Ishikawa (cell line): ENCODE measurements around the gene HCCS.

Source experiments
- CEBPB ChIP-seq: IDR thresholded peaks from 2 replicates; pipeline ENCODE4 v1.6.1; 2012
- CREB1 ChIP-seq: IDR thresholded peaks from 2 replicates; pipeline ENCODE4 v1.6.1; 2012; ENCODE audit warnings: low read depth
- EGR1 ChIP-seq: IDR thresholded peaks from 2 replicates; pipeline ENCODE4 v1.6.1; 2012
- EP300 ChIP-seq: IDR thresholded peaks from 2 replicates; pipeline ENCODE4 v1.6.1; 2012; ENCODE audit warnings: borderline replicate concordance
- FOXM1 ChIP-seq: IDR thresholded peaks from 2 replicates; pipeline ENCODE4 v1.6.1; 2012; ENCODE audit warnings: low read depth, borderline replicate concordance
- MAX ChIP-seq: IDR thresholded peaks from 2 replicates; pipeline ENCODE4 v1.6.1; 2012
- NFIC ChIP-seq: IDR thresholded peaks from 2 replicates; pipeline ENCODE4 v1.6.1; 2012
- RAD21 ChIP-seq: IDR thresholded peaks from 2 replicates; pipeline ENCODE4 v1.6.1; 2012; ENCODE audit warnings: low read depth
- REST ChIP-seq: IDR thresholded peaks from 2 replicates; pipeline ENCODE4 v1.6.1; 2012; ENCODE audit warnings: low read depth, mild to moderate bottlenecking
- TAF1 ChIP-seq: IDR thresholded peaks from 2 replicates; pipeline ENCODE4 v1.6.1; 2012; ENCODE audit warnings: low read depth, mild to moderate bottlenecking
- TCF12 ChIP-seq: IDR thresholded peaks from 2 replicates; pipeline ENCODE4 v1.6.1; 2012; ENCODE audit warnings: low read depth
- TEAD4 ChIP-seq: IDR thresholded peaks from 2 replicates; pipeline ENCODE4 v1.6.1; 2012
- YY1 ChIP-seq: IDR thresholded peaks from 2 replicates; pipeline ENCODE4 v1.6.1; 2012; ENCODE audit warnings: low read depth
- ZBTB7A ChIP-seq: IDR thresholded peaks from 2 replicates; pipeline ENCODE4 v1.6.1; 2012; ENCODE audit warnings: low read depth
- TF ChIP-seq, protein P1 (sequence below): IDR thresholded peaks from 2 replicates; pipeline ENCODE4 v1.6.1; 2012

HCCS gene

GRCh38 chrX:11148401-11148800, 37.3 kb downstream of the HCCS start:
- TF ChIP-seq CREB1: no peak
- TF ChIP-seq RAD21: no peak
- no peak for TF ChIP-seq TCF12
- TF ChIP-seq FOXM1: no peak
- TF ChIP-seq ZBTB7A: no peak
- TF ChIP-seq MAX: no peak
- no peak for TF ChIP-seq NFIC
- no peak for TF ChIP-seq EP300
- no peak for TF ChIP-seq TEAD4
- TF ChIP-seq TAF1: no peak
- TF ChIP-seq CEBPB: no peak
- TF ChIP-seq, protein P1, sequence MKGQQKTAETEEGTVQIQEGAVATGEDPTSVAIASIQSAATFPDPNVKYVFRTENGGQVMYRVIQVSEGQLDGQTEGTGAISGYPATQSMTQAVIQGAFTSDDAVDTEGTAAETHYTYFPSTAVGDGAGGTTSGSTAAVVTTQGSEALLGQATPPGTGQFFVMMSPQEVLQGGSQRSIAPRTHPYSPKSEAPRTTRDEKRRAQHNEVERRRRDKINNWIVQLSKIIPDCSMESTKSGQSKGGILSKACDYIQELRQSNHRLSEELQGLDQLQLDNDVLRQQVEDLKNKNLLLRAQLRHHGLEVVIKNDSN: no peak
- TF ChIP-seq EGR1: no peak
- TF ChIP-seq YY1: no peak

DNA sequence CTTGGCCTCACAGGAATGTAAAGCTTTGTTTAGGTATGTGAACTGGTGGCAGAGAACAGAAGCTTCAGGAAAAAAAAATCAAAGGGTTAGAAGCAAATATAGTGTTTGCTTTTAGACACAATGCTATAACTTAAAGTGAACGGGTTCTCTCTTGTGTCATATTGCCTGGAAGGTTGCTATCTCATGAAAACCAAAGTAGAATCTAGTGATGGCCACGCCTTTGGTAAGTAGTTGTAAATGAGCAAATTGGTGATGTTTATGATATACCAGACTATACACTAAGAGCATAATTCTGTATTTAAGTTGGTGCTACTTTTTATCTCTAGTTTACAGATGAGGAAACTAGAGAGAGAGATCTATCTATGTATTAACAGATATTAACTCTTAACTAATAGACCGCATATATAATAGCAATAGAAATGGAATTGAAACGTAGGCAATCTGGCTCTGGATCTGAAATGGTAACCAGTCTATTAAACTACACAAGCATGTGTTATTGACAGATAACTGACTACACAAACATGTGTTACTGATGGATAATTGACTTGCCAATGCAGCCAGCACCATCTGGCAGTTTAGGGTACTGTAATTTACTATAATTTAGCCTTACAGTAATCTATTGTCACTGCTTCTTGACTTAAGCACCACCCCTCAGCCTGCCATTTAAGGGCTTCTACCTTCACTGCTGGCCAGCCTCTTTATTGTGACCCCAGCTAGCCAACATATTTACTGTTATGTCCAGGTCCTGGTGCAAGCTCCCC, 40.8 kb downstream of the HCCS start:
- 0 out of 2 replicates have a peak, but pooled peaks have one; percentile 14 for TF ChIP-seq TEAD4
- TF ChIP-seq, protein P1: no peak

DNA sequence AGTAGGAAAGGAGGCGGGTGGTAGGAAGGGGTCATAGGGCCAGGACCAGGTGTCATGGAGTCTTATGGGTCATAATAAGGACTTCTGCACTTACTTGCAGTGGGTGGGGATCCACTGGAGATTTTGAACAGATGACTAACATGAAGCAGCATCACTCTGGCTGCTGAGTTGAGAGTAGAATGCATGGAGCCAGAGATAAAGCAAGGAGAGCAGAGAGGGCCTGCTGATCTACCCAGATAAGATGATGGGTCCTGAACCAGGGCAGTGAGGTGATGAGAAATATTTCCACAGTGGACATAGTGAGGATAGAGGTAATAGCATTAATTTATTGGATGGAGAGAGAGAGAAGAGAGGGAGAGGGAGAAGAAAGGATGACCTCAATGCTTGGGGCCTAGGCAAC, 48.0 kb downstream of the HCCS start:
- no peak for TF ChIP-seq FOXM1
- TF ChIP-seq TAF1: no peak
- no peak for TF ChIP-seq ZBTB7A
- no peak for TF ChIP-seq EP300
- TF ChIP-seq, protein P1: no peak
- TF ChIP-seq TEAD4: no peak
- TF ChIP-seq TCF12: no peak
- no peak for TF ChIP-seq EGR1
- TF ChIP-seq CREB1: no peak

DNA sequence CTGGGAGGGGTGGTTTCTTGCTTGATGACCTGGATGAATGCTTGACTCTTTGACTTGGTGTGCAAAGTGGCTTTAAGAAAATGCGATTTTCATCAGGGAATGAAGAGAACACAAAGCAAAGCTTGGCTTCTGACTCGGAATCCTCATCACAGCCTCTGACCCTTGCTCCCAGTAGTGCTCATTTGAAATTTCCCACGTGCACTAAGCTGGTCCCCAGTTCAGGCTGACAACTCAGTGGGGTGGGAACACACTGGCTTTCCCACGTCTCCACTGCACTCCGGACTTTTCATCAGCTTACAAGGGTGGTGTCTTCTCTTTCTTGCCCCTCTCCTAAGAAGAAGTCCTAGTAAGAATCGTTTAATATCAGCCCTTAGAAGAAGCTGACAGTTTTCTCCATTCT, 53.3 kb downstream of the HCCS start:
- TF ChIP-seq MAX: no peak
- TF ChIP-seq NFIC: no peak
- TF ChIP-seq TCF12: no peak
- TF ChIP-seq CREB1: no peak
- no peak for TF ChIP-seq EGR1
- TF ChIP-seq FOXM1: no peak
- no peak for TF ChIP-seq RAD21
- TF ChIP-seq, protein P1: no peak
- TF ChIP-seq CEBPB: no peak
- no peak for TF ChIP-seq TEAD4
- no peak for TF ChIP-seq YY1
- TF ChIP-seq EP300: no peak
- TF ChIP-seq TAF1: no peak
- TF ChIP-seq ZBTB7A: no peak

DNA sequence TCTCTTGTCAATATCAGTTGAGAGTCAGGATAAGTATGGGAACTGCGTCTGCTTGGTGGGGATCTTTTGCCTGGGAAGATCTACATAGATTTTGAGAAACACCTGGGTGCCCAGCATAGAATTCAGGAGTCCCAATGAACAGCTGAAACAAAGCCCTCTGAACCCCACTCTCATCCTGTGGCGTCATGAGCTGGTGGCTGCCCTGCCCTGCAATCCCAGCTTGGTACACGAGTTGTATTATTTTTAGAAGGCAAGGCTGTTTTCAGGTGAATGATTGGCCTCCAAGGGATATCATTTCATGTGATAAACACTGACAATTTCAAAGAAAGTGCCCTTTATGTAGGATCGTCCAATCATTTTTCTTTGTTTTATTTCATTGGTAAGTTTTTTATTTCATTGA, 60.8 kb downstream of the HCCS start:
- TF ChIP-seq FOXM1 (no peak), NFIC (no peak), MAX (no peak), TAF1 (no peak), ZBTB7A (no peak)

GRCh38 chrX:11172415-11172814, 61.3 kb downstream of the HCCS start:
- no peak for TF ChIP-seq TEAD4
- no peak for TF ChIP-seq MAX
- TF ChIP-seq TAF1: no peak
- no peak for TF ChIP-seq ZBTB7A
- no peak for TF ChIP-seq NFIC
- TF ChIP-seq YY1: no peak
- no peak for TF ChIP-seq EP300
- TF ChIP-seq FOXM1: no peak
- no peak for TF ChIP-seq EGR1
- TF ChIP-seq CREB1: no peak
- TF ChIP-seq RAD21: no peak
- TF ChIP-seq, protein P1: no peak
- TF ChIP-seq CEBPB: no peak
- TF ChIP-seq REST: no peak
- TF ChIP-seq TCF12: no peak
